Measurements from ENCODE around the gene ADAM12.

DNA sequence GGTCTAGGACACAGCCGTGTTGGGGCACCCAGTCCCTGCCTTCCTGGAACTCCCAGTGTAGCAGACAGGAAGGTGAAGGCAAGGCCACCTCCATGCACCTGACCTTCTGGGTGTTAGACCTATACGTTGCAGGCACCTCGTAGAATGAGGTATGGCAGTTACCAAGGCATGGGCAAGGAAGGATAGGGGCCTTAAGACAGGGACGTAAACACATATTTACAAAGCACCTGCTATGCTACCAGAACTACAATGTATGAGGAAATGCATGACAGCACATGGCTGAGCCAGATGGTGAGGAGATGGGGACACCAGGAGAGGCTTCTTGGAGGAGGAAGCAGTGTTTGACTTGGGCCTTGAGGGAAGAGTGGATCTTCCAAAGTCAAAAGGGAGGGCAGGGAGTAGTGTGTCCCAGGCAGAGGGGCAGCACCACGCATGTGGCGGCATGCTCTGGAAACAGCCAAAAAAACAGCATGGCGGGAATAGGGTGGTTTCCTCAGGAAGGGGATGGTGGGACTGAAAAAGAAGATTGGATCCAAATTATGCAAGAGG is 260.7 kb downstream of the ADAM12 start:
- TF ChIP-seq JUND (IDR thresholded peaks at IDR 0.05) (no peak), RAD21 (IDR thresholded peaks at IDR 0.05; ENCODE audit: low read length) (no peak), NRF1 (IDR thresholded peaks at IDR 0.05; ENCODE audit: low read depth, low read length) (no peak), EZH2phosphoT487 (IDR thresholded peaks at IDR 0.05; ENCODE audit: borderline replicate concordance, low read depth) (no peak), POLR2AphosphoS5 (IDR thresholded peaks at IDR 0.05; ENCODE audit: low read depth, low read length) (no peak), TAF1 (IDR thresholded peaks at IDR 0.05; ENCODE audit: borderline replicate concordance, low read depth, low read length) (no peak), FOXM1 (IDR thresholded peaks at IDR 0.05; ENCODE audit: low read depth) (no peak), USF1 (IDR thresholded peaks at IDR 0.05; ENCODE audit: borderline replicate concordance, low read depth) (no peak), PBX3 (IDR thresholded peaks at IDR 0.05) (no peak), MXI1 (IDR thresholded peaks at IDR 0.05; ENCODE audit: low read depth, low read length) (no peak), YY1 (IDR thresholded peaks at IDR 0.05; ENCODE audit: low read depth) (no peak)
- TF ChIP-seq, protein P1, sequence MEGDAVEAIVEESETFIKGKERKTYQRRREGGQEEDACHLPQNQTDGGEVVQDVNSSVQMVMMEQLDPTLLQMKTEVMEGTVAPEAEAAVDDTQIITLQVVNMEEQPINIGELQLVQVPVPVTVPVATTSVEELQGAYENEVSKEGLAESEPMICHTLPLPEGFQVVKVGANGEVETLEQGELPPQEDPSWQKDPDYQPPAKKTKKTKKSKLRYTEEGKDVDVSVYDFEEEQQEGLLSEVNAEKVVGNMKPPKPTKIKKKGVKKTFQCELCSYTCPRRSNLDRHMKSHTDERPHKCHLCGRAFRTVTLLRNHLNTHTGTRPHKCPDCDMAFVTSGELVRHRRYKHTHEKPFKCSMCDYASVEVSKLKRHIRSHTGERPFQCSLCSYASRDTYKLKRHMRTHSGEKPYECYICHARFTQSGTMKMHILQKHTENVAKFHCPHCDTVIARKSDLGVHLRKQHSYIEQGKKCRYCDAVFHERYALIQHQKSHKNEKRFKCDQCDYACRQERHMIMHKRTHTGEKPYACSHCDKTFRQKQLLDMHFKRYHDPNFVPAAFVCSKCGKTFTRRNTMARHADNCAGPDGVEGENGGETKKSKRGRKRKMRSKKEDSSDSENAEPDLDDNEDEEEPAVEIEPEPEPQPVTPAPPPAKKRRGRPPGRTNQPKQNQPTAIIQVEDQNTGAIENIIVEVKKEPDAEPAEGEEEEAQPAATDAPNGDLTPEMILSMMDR (IDR thresholded peaks at IDR 0.05) = no peak
- TF ChIP-seq, protein P2, sequence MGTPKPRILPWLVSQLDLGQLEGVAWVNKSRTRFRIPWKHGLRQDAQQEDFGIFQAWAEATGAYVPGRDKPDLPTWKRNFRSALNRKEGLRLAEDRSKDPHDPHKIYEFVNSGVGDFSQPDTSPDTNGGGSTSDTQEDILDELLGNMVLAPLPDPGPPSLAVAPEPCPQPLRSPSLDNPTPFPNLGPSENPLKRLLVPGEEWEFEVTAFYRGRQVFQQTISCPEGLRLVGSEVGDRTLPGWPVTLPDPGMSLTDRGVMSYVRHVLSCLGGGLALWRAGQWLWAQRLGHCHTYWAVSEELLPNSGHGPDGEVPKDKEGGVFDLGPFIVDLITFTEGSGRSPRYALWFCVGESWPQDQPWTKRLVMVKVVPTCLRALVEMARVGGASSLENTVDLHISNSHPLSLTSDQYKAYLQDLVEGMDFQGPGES (IDR thresholded peaks at IDR 0.05; ENCODE audit: low read depth, low read length) = no peak

Measured in SK-N-SH (cell line).